ENCODE data around the gene ATP11A.
"Not testable (repeated sequence)": the region's sequence is repeated elsewhere in the genome, so short reads cannot be mapped to it uniquely, and the experiment has no call there.

ATP11A gene

GRCh38 chr13:112884700-112885099 is 194.9 kb downstream of the ATP11A start:
- not testable (repeated sequence) for DNase-seq

- DNase-seq: no peak
Measured at GRCh38 chr13:112885242-112885781, 195.5 kb downstream of the ATP11A start.

- no peak for DNase-seq
Measured at GRCh38 chr13:112885782-112886268, 196.0 kb downstream of the ATP11A start.

- DNase-seq: no peak
Measured at GRCh38 chr13:112887151-112887550, 197.3 kb downstream of the ATP11A start.

- no peak for DNase-seq
Measured at GRCh38 chr13:112887557-112887991, 197.7 kb downstream of the ATP11A start.

DNA sequence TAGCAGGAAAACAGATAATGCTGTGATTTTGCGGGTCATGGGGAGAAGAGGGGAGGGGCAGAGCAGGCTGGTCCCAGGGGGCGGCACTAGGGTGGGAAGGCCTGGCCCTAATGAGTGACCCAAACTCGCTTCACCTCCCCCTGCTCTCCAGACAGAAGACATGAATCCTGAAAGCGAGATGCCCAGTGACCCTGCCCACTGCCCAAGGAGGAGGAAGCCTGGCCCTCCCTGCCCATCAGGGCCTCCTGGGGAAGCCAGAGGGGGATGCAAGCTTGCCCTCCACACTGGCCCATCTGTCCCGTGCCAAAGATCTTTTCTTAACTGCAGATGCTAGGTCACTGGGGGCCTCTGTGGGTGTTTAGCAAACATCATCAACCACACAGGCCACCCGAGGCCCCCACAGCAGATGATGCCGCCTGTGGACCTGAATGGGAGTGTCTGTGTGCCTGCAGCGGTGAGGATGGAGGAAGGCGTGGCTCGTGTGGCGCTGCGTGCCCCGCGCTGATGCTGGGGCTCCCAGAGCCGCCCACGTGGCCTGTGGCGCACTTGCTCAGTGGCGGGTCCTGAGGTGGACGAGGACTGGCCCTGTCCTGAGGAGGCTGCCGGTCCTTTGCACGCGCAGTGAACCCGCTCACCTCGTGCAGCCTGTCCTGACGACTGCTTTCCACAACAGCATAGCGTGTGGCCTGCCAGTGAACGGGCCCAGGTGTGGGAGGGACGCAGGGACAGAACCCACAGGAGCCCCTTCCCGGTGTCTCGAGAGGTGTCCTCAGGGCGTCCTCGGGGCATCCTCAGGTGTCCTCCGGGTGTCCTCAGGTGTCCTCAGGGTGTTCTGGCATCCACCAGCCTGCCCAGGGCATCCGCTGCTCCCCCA is 198.6 kb downstream of the ATP11A start:
- DNase-seq: no peak

DNA sequence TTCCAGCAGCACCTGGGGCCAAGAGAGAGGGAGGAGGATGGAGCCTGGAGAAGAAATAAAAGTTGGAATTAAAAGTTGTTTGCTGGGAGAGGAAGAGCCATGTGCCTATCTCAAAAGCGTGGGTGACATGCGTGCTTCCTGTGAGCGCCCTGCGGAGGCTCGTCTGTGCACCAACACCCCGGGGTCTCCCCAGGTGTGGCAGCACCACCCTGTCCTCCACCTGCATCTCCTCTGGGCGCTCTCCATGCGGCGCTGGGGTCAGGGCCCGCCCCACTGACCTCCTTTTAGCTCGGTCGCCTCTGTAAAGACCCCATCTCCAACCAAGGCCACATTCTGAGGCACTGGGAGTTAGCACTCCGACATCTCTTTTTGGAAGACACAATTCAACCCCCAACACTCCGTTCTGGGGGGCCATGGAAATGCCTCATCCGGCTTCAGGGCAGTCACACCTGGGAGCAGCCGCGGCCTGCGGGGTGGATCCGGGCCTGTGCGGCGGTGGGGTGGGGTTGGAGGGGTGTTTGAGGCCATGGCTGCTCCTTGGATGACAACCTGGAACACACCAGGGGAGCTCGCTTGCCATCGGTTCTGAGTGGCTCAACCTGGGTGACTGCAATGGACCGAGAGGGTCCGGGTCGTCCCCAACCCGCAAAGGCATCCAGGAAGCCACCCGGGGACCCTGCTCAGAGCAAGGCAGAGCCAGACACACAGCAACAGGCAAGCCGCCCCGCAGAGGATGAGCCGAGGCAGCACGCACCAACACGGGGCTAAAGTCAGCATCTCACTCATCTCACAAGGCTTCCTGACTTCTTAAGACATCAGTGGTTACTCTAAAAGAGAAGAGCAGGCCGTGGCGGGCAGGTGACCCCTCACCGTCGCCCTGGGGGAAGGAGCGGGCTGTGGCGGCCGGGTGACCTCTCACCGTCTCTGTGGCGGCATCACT is 199.8 kb downstream of the ATP11A start:
- DNase-seq: no peak

- no peak for DNase-seq
Measured at GRCh38 chr13:112890316-112891145, 200.7 kb downstream of the ATP11A start.

GRCh38 chr13:112891477-112892401 is 201.9 kb downstream of the ATP11A start:
- no peak for DNase-seq

DNA sequence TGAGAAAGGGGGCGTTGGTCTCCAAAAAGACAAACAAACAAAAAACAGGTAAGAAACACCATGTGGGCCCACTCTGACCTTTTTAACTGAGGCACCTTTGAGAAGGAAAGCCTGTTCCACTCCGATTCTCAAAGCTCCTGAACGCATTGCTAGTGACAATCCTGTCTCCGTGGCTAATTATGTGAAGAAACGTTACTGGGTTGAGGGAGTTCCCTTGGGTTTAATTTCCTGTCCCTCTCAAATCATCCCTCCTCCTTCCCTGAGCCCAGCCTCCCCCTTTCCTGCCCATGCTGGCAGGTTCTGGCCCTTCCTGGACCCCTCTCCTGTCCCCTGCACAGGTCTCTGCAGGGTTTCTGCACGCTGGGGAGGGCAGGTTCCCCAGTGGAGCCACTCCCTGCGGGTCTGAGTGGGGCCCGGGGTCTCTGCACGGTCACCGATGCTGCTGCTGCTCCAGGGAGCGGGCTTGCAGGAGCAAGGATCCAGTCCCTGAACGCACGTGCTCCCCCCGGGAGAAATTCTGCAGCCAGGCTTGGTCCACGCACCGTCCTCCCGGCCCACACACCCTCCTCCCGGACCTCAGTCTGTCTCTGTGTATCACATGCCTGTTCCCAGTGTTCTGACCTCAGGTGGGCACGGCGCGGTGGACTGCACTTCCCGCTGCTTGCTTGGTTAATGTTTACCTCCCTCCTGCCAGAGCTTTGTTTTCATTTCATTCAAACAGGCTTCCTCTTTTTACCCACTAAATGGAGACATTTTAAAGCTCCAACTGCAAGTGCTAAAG is 202.8 kb downstream of the ATP11A start:
- DNase-seq: no peak

- no peak for DNase-seq
Measured at GRCh38 chr13:112893207-112893569, 203.3 kb downstream of the ATP11A start.

GRCh38 chr13:112893570-112894422 is 204.0 kb downstream of the ATP11A start:
- DNase-seq: no peak

- no peak for DNase-seq
Measured at GRCh38 chr13:112894423-112894672, 204.5 kb downstream of the ATP11A start.

GRCh38 chr13:112894673-112895481 is 205.0 kb downstream of the ATP11A start:
- no peak for DNase-seq

- DNase-seq: no peak
Measured at GRCh38 chr13:112895521-112896465, 206.0 kb downstream of the ATP11A start.

DNA sequence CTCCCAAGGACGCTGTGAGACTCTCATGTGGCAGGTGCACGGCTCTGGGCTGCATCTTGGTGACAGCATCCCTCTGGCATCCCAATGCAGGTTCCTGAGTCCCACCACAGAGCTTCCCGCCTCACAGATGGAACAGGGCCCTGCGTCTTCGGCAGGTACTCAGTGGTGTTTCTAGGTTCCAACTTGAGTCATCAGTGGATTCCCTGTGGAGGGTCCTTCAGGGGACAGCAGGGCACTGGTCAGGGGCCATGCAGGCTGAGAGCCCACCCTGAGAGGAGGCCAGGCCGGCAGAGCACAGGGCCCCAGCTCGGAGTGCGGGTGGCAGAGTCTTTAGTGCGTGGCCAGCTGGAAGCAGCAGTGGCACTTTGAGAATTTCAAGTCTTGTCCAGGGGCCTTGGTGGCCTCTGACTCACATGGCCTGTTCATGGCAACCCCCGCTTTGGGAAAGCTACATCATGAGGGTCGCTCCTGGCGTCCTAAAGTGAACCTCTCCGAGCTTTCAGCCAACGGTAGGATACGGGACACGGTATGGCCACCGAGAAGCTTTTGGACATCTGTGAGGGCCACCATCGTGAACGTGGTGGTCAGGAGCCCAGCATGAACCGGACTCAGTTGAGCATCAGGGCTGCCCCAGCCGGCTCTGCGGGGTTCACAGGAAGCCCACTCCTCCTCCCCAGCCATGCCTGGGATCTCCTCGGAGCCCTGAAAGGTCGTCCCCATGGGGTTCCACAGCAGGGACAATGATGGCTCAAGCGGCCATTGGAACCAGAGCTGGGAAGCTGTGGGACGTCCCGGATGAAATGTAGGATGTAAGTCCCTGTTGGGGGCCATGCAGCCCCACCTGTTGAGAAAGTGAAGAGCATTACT is 207.1 kb downstream of the ATP11A start:
- DNase-seq: no peak

GRCh38 chr13:112897603-112897955 is 207.7 kb downstream of the ATP11A start:
- no peak for DNase-seq
